Hematopoietic multipotent progenitor cell treated with erythropoietin and hydrocortisone succinate and interleukin-3 and kit ligand, for 17 days (in vitro differentiated cells): Measurements from ENCODE around the gene TOX2.
"Not testable (repeated sequence)": the region's sequence is repeated elsewhere in the genome, so short reads cannot be mapped to it uniquely, and the experiment has no call there.

ENCODE experiments used
- DNase-seq: peaks from one replicate; pipeline ENCODE4 v3.0.0-alpha.2; 2015; ENCODE audit warnings: low spot score

Gene TOX2

DNA sequence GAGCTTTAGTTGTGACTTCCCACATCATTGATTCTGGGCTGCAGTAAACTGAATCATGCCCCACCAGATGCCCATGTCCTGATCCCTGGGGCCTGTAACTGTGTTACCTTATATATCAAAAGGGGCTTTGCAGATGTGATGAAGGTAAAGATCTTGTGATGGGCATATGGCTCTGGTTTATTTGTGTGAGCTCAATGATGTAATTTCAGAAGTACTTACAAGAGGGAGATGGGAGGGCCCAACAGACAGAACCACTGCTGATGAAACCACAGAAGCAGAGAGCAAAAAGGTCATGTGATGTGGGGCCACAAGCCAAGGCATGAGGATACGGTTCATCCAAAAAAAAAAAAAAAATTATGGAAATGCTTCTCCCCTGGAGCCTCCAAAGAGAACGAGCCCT, 118.7 kb downstream of the TOX2 start:
- no peak for DNase-seq

DNA sequence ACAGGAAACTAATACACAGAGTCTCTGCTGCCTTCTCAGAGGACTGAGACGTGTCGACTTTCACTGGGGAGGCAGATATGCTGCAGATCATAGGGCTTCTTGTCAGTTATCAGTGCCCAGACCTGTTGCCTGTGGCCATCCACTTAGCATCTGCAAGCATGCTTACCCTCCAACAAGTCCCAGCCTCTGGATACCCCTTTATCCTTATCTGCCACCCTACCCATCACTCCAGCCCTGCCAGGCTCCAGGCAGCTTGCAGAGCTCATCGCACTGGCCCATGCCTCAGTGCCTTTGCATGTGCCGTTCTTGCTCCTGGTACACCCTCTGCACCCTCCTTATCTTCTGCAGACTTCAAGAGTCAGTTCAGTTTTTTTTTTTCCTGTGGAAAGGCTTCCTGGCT, 119.2 kb downstream of the TOX2 start:
- DNase-seq, result no peak

DNA sequence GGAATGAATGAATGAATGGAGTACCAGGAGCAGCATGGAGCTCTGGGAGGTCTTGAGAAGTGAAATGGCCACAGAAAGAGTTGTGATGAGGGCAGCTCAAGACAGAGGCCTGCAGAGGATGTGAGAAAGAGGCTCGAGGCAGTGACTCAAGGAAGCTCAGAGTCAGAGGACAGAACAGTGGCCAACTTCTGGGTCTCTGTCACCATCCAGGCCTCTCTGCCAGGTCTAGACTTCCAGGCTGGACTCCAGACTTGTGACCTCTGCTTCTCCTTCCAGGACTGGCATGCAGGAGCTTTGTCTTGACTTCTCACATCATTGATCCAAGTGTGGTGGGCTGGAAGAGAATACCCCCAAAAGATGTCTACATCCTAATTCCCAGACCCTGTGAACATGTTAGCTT, 119.8 kb downstream of the TOX2 start:
- no peak for DNase-seq

DNA sequence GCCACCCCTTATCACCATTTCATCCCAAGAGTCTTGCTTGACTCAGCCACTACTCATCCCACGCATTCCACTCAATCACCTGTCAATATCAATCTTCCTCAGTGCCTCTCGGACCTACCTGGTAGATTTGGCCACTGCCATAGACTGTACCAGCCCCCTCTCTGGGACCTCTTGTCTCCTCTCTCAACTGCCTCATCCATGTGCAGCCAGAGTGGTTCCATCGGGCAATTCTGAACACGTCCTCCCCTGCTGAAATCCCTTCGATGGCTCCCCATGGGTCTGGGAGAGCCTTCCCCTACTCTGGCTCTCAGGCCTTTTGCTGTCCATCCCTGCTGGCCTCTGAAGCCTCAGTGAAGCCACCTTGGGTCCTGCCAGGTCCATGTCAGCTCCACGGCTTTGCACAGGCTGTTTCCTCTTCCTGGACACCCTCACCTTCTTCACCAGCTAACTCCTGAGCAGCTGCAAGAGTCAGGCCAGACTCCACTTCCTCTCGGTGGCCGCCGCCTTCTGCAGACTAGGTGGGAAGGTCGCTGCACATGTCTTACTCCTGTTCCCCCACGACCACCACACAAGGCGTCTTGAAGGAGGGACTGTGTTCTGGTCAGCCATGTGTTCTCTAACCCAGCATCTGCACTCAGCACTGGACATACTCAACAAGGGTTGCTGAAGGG, 120.4 kb downstream of the TOX2 start:
- no peak for DNase-seq

DNA sequence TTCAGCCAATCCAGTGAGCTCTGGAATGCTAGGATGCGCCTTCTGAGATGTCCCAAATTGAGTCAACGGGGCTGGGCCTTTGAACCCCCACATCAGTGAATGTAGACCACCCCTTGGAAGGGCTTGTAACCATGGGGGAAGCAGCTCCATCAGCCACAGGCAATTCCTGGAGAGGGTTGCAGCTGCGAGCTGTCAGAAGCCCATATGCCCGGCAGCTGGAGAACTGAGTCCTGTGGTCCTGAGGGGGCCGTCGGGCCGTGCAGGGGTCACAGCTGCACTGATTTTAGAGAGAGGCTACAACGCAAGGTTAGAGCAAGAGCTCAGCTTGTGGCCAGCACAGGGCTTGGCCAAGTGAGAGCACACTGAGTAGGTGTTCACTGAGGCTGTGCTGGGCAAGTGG, 121.3 kb downstream of the TOX2 start:
- no peak for DNase-seq

DNA sequence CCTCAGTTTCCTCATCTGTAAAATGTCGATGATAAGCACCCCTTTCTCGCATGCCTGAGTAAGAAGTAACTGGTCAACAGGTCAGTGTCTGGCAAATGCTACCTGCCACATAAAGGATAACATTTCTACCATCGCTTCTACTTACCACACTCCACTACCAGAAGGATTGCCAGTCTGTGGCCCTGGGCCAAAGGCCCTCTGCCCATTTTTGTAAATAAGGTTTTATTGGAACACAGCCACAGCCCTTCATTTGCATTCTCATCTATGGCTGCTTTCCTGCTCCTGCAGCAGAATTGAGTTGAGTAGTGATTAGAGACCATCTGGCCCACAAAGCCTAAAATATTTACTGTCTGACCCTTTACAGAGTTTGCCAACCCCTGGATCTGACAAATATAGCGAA, 121.8 kb downstream of the TOX2 start:
- no peak for DNase-seq

DNA sequence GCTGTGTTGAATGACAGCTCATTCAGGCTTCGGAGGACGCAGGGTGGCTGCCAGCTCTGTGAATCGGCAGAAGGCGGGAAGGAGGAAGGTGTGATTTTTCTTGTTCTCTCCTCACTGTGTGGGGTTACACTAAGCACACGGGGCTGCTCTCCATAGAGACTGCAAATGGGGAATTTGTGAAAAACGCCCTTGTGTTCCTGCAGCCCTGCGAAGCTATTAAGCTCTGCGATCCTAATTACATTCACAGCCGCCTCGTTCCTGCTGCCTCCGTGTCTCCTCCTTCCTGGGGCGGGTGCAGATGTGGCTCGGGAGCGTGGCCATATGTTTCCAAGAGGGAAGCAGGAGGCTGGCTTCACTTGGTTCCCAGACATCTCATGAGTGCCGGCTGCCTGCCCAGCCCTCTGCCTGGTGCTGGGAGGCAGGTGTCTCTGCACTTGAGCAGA, 124.0 kb downstream of the TOX2 start:
- no peak for DNase-seq

DNA sequence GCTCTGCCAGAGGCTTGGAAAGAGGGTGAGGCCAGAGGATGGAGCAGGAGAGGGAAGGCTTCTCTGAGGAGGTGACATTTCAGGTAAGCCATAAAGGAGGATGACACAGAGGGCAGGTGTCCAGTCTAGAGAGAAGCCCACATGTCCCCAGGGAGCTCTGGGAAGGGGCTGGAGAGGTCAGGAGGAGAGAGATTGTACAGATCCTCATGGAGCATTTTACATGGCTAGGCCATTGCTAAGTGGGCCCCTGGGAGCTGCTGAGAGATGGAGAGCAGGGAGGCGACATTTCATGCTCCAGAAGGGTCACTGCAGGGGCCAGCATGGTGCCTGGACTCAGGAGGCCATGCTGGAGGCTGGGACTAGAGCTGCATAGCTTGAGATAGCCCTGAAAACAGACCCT, 124.5 kb downstream of the TOX2 start:
- DNase-seq, result no peak

DNA sequence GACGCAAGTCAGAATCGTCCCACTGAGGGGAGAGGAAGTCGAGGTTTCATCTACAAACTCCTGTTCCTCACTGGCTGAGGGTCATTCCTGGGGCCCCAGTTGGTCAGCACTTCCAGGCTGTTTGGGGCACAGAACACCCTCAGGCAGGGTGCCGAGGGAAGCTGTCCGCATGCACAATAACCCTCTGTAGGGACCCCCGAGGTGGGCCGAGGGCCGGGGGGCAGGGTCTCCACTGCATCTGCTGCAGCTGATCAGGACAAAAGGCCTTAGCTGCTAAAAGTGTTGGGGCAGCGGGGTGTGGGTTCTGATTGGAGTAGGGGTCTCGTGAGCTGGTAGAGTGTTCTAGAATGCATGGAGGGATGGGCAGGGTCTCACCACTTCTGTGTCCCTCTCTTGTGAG, 125.1 kb downstream of the TOX2 start:
- no peak for DNase-seq

DNA sequence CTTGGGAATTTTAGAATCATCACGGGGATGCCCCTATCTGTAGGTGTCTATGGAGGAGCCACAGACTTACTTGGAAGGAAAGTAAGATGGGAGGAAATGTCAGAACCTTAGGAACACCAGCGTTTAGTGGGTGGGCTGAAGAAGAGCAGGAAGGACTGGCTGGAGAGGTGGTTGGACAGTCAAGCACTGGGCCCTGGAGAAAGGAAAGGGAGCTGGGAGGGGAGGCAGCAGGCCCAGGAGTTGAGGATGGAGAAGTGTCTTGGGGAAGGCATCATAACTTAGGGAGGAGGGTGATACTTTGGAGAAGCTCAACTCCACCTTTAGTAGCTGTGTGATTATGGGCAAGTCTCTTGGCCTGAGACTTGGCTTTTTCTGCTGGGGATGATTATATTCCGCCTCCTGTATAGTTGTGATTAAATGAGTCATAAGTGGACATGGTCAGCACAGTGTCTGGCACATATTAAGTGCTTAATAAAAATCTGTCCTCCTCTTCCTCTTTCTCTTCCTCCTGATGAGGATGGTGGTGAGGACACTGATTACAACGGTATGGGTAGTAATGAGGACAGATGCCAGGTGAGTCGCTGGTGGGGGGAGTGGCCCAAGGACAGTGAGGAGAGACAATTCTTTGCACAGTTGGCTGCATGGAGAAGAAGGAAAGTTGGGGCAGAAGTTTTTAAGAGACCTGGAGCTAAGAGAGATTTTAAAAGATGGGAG, 125.7 kb downstream of the TOX2 start:
- DNase-seq, result no peak

DNA sequence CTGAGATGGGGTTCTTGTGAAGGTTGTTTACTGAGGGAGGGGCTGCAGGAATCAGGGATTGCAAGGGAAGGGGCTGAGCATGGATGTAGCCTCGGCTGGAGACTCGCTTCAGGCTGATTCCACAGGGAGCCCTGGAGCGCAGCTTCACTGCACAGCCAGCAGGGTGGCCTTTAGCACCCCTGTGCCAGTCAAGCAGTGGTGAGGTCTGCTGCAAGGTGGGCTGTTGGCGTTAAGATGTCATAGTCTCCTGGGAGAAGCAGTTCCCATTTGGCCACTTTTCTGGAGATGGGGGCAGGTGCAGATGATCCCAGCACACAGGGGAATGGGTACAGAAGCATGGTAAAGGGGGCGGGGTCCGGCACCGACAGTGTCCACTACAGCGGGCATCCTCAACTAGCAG, 126.3 kb downstream of the TOX2 start:
- no peak for DNase-seq

DNA sequence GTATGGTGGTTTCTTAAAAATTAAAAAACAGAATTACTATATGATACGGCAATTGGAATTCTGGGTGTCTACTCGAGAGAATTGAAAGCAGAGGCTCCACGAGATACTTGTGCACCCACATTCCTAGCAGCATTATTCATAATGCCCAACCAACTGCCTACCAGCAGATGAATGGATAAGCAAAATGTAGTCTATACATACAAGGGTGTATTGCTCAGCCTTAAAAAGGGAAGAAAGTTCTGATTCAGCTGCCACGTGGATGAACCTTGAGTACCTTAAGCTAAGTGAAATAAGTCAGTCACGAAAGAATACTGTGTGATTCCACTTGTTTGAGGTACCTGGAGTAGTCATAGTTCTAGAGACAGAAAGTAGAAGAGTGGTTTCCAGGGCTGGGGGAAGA, 130.1 kb downstream of the TOX2 start:
- DNase-seq, result not testable (repeated sequence)

DNA sequence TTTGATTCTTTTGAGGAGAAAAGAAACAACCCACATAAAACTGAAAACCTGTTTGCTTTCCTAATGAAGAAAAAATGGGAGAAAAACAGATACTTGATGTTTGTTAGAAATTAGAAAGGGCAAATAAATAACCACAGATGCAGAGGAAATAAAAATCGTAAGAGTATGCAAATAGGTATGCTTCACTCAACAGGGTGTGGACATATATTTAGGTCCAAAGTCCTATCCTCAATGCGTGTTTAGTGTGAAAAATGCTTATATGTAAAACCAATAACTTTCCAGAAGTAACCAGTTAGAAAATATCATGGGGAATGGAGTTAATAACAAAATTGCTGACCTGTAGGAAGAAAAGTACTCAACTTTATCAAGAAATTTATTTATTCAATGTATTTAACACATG, 135.7 kb downstream of the TOX2 start:
- no peak for DNase-seq

DNA sequence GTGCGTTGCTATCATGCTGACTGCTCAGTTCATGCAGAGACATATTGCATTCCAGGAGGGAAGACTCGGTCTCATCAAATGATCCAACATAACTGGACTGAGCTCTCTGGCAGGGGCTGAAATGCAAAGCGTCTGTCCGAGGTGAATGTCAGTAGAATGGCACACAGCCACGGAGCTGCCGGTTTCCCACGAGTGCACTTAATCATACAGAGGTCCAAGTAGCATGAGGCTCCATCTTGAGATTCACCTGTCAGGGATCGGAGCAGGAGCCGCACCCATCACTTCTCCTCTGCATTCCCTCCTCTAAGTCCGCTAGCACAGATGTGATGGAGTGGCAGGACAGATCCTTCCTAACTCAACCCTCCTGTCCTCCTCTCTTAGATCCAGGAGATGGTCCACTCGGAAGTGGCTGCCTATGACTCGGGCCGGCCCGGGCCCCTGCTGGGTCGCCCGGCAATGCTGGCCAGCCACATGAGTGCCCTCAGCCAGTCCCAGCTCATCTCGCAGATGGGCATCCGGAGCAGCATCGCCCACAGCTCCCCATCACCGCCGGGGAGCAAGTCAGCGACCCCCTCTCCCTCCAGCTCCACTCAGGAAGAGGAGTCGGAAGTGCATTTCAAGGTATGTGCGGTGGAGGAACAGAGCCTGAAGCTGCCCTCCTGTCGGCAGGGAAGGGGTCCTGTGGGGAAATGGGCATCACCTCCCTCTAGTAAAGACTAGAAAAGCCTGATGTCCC, 136.4 kb downstream of the TOX2 start:
- DNase-seq, result no peak

DNA sequence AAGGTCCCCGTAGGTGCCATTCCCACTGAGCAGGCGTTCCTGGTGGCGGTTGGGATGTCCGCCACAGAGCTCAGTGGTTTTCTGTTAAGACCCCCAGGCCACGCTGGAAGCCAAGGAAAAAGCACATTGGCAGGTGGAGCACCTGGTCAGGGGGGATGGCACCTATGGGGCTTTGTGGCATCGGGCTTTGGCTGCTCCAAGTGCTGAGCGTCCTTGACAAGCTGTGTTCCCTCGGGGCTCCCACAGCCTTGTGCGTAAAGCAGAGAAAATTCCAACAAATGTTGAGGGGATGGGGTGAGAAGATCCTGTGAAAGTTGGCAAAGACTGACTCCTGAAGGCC, 137.0 kb downstream of the TOX2 start:
- DNase-seq, result no peak

DNA sequence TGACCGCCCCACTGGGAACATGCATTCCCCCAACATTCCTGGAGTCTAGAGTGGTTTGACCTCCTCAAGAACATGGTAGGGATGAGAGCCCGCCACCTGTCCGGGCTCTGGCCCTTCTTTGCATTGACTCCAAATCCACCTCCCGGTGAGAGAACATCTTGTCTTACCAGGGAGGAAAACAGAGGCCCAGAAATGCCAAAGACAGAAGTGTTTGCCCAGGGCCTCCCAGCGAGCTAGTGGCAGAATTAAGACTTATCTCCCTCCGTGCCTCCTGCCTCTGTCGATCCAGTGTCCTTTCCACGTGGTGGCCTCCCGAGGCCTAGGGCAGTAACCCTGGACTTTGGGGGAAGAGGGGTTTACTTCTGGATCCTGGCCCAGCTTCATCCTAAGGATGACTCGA, 137.5 kb downstream of the TOX2 start:
- DNase-seq, result no peak

DNA sequence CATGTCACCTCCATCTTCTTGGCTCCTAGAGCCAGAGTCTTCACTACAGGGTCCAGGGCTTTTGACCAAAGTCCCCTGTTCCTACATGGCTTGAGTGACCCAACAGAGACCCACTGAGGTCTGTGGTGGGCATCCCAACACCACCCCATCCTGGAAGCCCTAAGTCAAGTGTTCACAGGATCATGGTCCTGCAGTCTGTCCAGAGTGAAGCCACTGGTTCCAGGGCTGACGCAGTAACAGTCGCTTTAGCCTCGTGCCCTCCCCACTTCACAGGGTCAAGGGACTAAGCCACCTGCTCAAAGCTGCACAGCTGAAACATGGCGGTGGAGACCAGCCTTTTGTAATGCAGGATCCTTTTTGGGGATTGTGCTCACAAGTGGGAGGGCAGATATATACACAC, 138.4 kb downstream of the TOX2 start:
- DNase-seq, result no peak

DNA sequence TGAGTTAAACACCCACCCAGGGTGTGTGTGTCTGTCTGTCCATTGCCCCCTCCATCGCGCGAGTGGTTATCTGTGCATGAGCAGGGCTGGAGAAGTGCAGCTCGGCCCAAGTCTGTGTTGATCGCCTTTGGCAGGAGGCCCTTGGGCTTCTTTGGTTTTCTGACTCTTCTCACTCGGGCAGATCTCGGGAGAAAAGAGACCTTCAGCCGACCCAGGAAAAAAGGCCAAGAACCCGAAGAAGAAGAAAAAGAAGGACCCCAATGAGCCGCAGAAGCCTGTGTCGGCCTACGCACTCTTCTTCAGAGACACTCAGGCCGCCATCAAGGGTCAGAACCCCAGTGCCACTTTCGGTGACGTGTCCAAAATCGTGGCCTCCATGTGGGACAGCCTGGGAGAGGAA, 139.5 kb downstream of the TOX2 start:
- no peak for DNase-seq

DNA sequence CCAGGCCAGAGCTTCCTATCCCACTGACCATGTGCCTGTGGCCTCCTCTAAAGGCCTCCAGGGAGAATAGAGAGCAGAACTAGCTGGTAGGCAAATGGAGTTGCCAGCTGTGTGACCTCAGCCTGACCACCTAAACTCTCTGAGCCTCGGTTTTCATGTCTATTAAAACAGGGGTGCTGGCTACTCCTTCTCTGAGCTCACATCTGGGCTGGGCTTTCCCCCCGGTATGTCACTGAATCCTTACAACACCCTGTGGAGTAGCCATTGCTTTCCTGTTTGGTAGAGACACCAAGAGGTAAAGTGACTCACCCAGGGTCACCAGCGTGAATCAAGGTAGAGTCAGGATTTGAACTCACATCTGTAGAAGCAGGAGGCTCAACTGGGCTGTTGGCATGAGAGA, 140.2 kb downstream of the TOX2 start:
- no peak for DNase-seq

DNA sequence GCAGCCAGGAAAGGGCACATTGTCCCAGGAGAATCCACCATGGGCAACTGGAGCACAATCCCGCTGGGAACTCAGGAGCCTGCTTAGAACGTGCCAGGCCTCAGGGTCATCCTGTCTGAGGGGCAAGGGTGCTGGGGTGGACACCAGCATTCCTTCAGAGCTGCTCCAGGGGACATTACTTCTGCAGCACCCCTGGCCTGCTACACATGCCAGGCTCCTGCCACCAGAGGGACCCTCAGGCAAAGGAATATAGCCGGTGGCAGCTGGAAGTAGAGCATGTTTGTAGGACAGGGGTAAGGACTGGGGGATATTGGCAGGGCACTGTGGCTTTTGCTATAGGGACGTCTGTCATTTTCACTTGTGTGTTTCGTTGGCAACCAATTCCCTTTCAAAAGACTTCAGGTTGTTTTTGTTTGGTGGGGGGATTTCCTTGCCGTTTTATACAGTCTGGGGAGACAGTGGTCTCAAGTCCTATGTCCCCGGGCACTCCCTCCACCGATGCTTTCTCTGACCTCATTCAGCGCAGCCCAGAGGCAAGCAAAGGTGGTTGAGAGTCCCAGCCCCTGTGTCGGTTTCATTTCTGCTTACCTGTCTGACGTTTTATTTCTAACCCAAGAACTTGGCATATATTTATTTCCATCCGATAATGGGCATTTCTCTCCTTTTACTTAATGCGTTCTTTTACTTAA, 141.5 kb downstream of the TOX2 start:
- DNase-seq, result no peak

DNA sequence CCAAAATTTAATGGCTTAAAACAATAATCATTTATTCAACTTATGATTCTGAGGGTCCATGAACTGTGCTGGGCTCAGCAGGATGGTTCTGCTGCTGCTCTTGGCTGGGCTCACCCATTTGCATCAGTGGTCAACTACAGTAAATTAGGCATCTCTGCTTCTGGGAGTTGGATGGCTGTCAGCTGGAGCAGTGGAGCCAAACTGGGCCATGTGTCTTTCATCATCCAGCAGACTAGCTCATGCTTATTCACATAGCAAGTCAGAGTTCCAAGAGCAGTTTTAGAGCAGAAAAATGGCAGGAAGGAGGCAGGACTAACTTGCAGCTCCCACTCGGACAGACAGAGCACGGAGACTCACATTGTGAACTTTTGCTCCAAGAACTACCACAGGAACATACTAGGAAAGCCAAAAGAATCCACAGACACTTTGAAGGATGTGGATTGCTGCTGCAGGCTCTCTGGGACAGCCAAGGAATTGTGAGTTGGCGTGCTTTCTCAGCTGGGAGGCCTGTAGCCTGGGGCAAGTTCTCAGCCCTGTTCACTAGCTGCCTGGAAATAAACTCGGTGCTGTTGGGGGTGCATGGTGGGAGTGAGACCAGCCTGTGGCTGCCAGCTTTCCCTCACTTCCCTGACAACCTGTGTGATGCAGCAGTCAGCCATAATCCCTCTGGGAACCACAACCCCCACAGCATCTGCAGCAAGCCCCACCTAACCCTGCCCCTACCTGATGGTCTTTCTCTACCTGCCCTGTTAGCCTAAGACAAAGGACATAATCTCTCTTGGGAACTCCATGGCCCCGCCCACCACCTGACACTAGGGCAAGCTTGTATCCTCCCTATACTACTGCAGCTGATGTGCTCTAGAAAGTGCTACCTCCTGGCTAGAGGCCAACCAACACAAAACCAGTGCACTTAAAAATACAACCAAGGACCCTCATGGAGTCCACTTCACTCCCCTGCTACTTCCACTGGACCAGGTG, 143.3 kb downstream of the TOX2 start:
- no peak for DNase-seq
